ENCODE results near the gene GPNMB. TPM values are rescaled to one million over a fixed set of nuclear protein-coding genes. Genes with fewer than 3 reads are reported as not detected.

The GPNMB gene
- polyA plus RNA-seq, 4 donors: 1.6 to 27.0 (median 7.1) TPM

DNA sequence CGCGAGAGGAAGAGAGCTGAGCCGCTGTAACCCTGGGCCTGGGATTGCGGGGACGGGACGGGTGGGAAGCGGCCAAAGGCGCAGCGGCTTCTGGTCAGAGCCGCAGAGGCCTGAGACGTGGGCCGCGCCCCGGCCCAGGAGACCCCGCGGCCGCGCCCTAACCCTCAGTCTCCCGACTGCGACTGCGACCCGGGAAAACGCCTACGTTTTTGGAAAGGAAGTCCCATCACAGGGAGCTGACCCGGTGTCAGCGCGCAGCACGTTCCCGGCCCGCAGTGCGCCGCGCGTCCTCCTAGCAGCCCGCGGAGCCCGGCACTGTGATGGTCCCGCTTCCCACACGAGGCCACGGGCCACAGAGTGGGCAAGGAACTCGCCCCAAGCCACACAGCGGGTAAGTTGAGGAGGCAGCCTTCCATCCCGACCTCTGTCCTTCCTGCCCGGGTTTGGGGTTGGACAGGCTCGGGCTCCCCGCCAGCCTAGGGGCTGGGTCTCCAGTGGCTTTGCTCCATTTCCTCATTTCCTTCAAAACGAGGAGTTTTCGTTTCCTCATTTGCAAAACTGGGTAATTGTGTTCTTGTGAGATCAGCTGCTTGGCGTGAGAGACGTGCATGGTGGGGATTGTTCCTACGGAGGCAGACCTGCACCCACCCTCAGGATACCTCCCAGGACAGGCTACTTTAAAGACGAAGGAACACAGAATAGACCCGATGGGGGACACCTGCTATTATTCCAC is 1.2 kb downstream of the GPNMB start:
- H3K4me3 ChIP-seq (ENCODE audit: low read depth in 1 of 3, low read length in 3 of 3): peak overlapping the region in 1 of 3 donors; percentile 36
- peaks cover 0 to 30% (median 20%) of the 10 kb centered on the region in 3 donors for H3K27me3 ChIP-seq (ENCODE audit: control insufficient read depth in 3 of 3, insufficient read depth in 3 of 3, low read length in 3 of 3)
- H3K36me3 ChIP-seq (ENCODE audit: control insufficient read depth in 3 of 3, insufficient read depth in 2 of 3, low read depth in 1 of 3, low read length in 3 of 3): no peaks in the 10 kb centered on the region
- DNase-seq: peak in 1 of 2 donors; percentile 16
- 7 to 12% (median 9%) methylated on average over 48 to 53 of the region's 53 CpGs for WGBS, 3 donors
- peaks cover 0 to 4% (median 0%) of the 10 kb centered on the region in 3 donors for H3K4me1 ChIP-seq (ENCODE audit: control insufficient read depth in 3 of 3, insufficient read depth in 2 of 3, low read depth in 1 of 3, low read length in 2 of 3)
- H3K9me3 ChIP-seq (ENCODE audit: control insufficient read depth in 2 of 2, insufficient read depth in 1 of 2, low read depth in 1 of 2, low read length in 1 of 2): peaks cover 0 to 5% of the 10 kb centered on the region in 2 donors
- no peak for FAIRE-seq
- peak overlapping the region in 1 of 3 donors; percentile 64 for H3K27ac ChIP-seq (ENCODE audit: low read depth in 1 of 3, low read length in 2 of 3)

DNA sequence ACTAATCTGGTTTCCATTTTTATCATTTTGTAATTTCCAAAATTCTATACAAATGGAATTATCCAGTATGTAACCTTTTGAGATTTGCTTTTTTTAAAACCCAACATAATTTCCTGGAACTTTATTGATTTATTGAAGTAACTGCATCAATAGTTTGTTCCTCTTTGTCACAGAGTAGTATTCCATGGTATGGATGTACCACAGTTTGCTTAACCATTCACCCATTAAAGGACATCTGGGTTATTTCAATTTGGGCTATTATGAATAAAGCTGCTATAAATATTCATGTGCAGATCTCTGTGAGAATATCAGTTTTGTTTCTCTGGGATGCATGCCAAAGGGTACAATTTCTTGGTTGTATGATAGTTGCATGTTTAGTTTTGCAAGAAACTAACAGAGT is 2.9 kb downstream of the GPNMB start:
- peaks cover 0 to 27% (median 22%) of the 10 kb centered on the region in 3 donors for H3K27me3 ChIP-seq (ENCODE audit: control insufficient read depth in 3 of 3, insufficient read depth in 3 of 3, low read length in 3 of 3)
- FAIRE-seq (no peak), DNase-seq (no peak)
- peaks cover 0 to 5% of the 10 kb centered on the region in 2 donors for H3K9me3 ChIP-seq (ENCODE audit: control insufficient read depth in 2 of 2, insufficient read depth in 1 of 2, low read depth in 1 of 2, low read length in 1 of 2)
- peaks cover 0 to 4% (median 0%) of the 10 kb centered on the region in 3 donors for H3K4me1 ChIP-seq (ENCODE audit: control insufficient read depth in 3 of 3, insufficient read depth in 2 of 3, low read depth in 1 of 3, low read length in 2 of 3)
- no peaks in the 10 kb centered on the region for H3K36me3 ChIP-seq (ENCODE audit: control insufficient read depth in 3 of 3, insufficient read depth in 2 of 3, low read depth in 1 of 3, low read length in 3 of 3)
- H3K4me3 ChIP-seq (ENCODE audit: low read depth in 1 of 3, low read length in 3 of 3): no peak overlapping the region
- H3K27ac ChIP-seq (ENCODE audit: low read depth in 1 of 3, low read length in 2 of 3): no peak overlapping the region

DNA sequence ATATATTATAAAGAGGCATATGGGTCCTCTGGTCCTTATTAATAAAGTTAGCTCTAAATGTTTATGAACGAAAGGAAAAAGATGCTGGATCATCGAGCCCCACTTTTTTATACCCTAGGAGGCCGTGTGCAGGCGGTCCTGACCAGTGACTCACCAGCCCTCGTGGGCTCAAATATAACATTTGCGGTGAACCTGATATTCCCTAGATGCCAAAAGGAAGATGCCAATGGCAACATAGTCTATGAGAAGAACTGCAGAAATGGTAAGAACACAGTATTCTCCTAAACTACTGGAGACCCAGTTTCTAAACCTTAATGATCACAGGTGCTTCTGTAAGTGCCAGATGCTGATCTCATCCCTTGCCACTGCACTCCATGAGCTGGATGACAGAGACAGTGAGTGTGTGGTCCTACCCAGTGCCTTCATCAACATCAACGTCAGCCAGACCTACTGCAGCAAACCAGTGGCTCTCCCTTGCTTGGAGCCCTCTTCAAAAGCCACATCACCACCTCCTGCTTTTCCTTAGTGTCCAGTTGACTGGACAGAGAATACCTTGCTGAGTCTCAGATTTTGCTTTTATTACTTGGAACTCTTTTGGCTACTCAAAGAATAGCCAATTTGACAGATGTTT is 7.6 kb downstream of the GPNMB start:
- Histone ChIP-seq H3K4me3 (ENCODE audit: low read depth in 1 of 3, low read length in 3 of 3) (no peak overlapping the region), H3K4me1 (ENCODE audit: control insufficient read depth in 3 of 3, insufficient read depth in 2 of 3, low read depth in 1 of 3, low read length in 2 of 3) (no peaks in the 10 kb centered on the region), H3K27ac (ENCODE audit: low read depth in 1 of 3, low read length in 2 of 3) (no peak overlapping the region), H3K36me3 (ENCODE audit: control insufficient read depth in 3 of 3, insufficient read depth in 2 of 3, low read depth in 1 of 3, low read length in 3 of 3) (peaks cover 0 to 3% (median 0%) of the 10 kb centered on the region in 3 donors), H3K27me3 (ENCODE audit: control insufficient read depth in 3 of 3, insufficient read depth in 3 of 3, low read length in 3 of 3) (peaks cover 0 to 9% (median 2%) of the 10 kb centered on the region in 3 donors), H3K9me3 (ENCODE audit: control insufficient read depth in 2 of 2, insufficient read depth in 1 of 2, low read depth in 1 of 2, low read length in 1 of 2) (peaks cover 0 to 5% of the 10 kb centered on the region in 2 donors)
- no peak for FAIRE-seq
- WGBS, 3 donors: 85 to 90% (median 87%) methylated on average over 7 of the region's 7 CpGs
- DNase-seq: no peak

DNA sequence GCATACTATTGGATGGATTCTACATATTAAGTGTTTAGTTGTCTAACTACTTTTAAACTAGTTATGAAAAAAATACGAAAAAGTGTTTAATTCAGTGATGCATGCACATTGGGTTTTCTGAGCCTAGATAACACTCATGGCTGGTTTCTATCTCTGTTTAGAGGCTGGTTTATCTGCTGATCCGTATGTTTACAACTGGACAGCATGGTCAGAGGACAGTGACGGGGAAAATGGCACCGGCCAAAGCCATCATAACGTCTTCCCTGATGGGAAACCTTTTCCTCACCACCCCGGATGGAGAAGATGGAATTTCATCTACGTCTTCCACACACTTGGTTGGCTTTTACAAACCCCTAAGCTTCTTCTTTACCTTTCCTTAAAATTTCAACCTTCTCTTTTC is 10.2 kb downstream of the GPNMB start:
- no peaks in the 10 kb centered on the region for H3K4me1 ChIP-seq (ENCODE audit: control insufficient read depth in 3 of 3, insufficient read depth in 2 of 3, low read depth in 1 of 3, low read length in 2 of 3)
- no peak overlapping the region for H3K4me3 ChIP-seq (ENCODE audit: low read depth in 1 of 3, low read length in 3 of 3)
- no peak for DNase-seq
- peaks cover 0 to 3% (median 0%) of the 10 kb centered on the region in 3 donors for H3K36me3 ChIP-seq (ENCODE audit: control insufficient read depth in 3 of 3, insufficient read depth in 2 of 3, low read depth in 1 of 3, low read length in 3 of 3)
- H3K9me3 ChIP-seq (ENCODE audit: control insufficient read depth in 2 of 2, insufficient read depth in 1 of 2, low read depth in 1 of 2, low read length in 1 of 2): peaks cover 0 to 1% of the 10 kb centered on the region in 2 donors
- 72 to 85% (median 76%) methylated on average over 7 of the region's 7 CpGs for WGBS, 3 donors
- H3K27ac ChIP-seq (ENCODE audit: low read depth in 1 of 3, low read length in 2 of 3): no peak overlapping the region
- no peak for FAIRE-seq
- peaks cover 0 to 5% (median 2%) of the 10 kb centered on the region in 3 donors for H3K27me3 ChIP-seq (ENCODE audit: control insufficient read depth in 3 of 3, insufficient read depth in 3 of 3, low read length in 3 of 3)

DNA sequence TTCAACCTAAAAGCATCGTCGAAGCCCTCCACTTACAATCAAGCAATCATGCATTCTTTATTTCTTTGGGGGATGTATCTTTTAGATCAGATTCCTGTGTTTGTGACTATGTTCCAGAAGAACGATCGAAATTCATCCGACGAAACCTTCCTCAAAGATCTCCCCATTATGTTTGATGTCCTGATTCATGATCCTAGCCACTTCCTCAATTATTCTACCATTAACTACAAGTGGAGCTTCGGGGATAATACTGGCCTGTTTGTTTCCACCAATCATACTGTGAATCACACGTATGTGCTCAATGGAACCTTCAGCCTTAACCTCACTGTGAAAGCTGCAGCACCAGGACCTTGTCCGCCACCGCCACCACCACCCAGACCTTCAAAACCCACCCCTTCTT is 13.8 kb downstream of the GPNMB start:
- peaks cover 0 to 3% (median 0%) of the 10 kb centered on the region in 3 donors for H3K36me3 ChIP-seq (ENCODE audit: control insufficient read depth in 3 of 3, insufficient read depth in 2 of 3, low read depth in 1 of 3, low read length in 3 of 3)
- no peaks in the 10 kb centered on the region for H3K9me3 ChIP-seq (ENCODE audit: control insufficient read depth in 2 of 2, insufficient read depth in 1 of 2, low read depth in 1 of 2, low read length in 1 of 2)
- FAIRE-seq: no peak
- no peak overlapping the region for H3K4me3 ChIP-seq (ENCODE audit: low read depth in 1 of 3, low read length in 3 of 3)
- DNase-seq: no peak
- peaks cover 0 to 4% (median 0%) of the 10 kb centered on the region in 3 donors for H3K27me3 ChIP-seq (ENCODE audit: control insufficient read depth in 3 of 3, insufficient read depth in 3 of 3, low read length in 3 of 3)
- 78 to 86% (median 79%) methylated on average over 10 of the region's 10 CpGs for WGBS, 3 donors
- no peak overlapping the region for H3K27ac ChIP-seq (ENCODE audit: low read depth in 1 of 3, low read length in 2 of 3)
- no peaks in the 10 kb centered on the region for H3K4me1 ChIP-seq (ENCODE audit: control insufficient read depth in 3 of 3, insufficient read depth in 2 of 3, low read depth in 1 of 3, low read length in 2 of 3)

DNA sequence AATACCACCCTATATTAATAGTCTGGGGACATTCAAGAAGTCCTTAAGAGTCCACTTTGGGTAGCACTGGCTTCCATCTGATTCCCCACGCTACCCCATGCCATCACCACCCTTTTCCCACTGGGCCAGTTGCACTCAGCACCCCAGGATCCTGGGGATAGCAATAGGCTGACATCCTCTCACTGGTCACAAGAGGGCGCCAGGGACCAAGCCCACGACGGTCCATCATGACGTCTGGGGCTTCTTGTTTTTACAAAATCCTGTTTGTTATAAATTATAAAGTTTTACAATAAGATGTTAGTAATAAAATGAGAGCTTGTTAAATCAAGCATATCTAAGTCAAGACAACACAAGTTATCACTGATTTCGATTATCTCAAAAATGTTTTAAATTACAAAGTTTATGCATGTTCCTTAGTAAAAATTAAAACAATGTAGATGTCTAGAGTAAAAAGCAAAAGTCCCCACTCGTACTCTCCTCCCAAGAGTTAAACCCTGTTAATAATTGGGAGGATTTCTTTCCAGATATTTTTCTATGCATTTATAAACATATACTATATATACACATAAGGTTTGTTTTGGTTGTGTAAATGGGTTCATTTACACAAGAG is 15.4 kb downstream of the GPNMB start:
- Histone ChIP-seq H3K4me1 (ENCODE audit: control insufficient read depth in 3 of 3, insufficient read depth in 2 of 3, low read depth in 1 of 3, low read length in 2 of 3) (no peaks in the 10 kb centered on the region), H3K36me3 (ENCODE audit: control insufficient read depth in 3 of 3, insufficient read depth in 2 of 3, low read depth in 1 of 3, low read length in 3 of 3) (peaks cover 0 to under 1% (median 0%) of the 10 kb centered on the region in 3 donors), H3K9me3 (ENCODE audit: control insufficient read depth in 2 of 2, insufficient read depth in 1 of 2, low read depth in 1 of 2, low read length in 1 of 2) (no peaks in the 10 kb centered on the region), H3K27me3 (ENCODE audit: control insufficient read depth in 3 of 3, insufficient read depth in 3 of 3, low read length in 3 of 3) (peaks cover 0 to 4% (median 0%) of the 10 kb centered on the region in 3 donors), H3K27ac (ENCODE audit: low read depth in 1 of 3, low read length in 2 of 3) (no peak overlapping the region), H3K4me3 (ENCODE audit: low read depth in 1 of 3, low read length in 3 of 3) (no peak overlapping the region)
- peak; percentile 53 to 69 for DNase-seq
- WGBS, 3 donors: 3 to 8% (median 5%) methylated on average over 7 of the region's 7 CpGs
- no peak for FAIRE-seq

DNA sequence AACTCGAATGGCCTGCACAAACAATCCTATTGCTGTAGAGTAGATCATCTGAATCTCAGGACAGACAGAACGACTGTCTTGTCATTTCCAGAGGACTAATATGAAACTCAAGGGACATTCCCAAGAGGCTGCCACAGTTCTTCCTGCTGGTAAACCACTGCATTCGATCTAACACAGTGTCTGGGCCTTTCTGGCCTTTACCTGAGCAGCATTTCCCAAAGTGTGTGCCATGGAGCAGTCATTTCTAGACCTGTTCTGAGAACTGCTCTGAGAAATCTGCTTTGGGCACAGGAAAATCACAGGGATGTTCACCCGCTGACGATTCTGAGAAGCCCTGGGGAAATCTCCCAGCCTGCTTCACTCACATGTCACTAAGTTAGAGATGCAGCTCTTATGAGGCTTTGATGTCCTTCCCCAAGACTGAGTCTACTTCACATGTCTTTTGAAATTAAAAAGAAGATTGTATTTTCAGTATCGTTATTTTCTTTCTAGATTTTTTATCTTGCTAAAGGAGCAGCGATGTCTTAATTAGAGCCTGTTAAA is 18.4 kb downstream of the GPNMB start:
- DNase-seq (no peak), FAIRE-seq (no peak)
- no peak overlapping the region for H3K27ac ChIP-seq (ENCODE audit: low read depth in 1 of 3, low read length in 2 of 3)
- 58 to 65% (median 62%) methylated on average over 7 of the region's 7 CpGs for WGBS, 3 donors
- peaks cover 0 to 3% of the 10 kb centered on the region in 2 donors for H3K9me3 ChIP-seq (ENCODE audit: control insufficient read depth in 2 of 2, insufficient read depth in 1 of 2, low read depth in 1 of 2, low read length in 1 of 2)
- H3K36me3 ChIP-seq (ENCODE audit: control insufficient read depth in 3 of 3, insufficient read depth in 2 of 3, low read depth in 1 of 3, low read length in 3 of 3): no peaks in the 10 kb centered on the region
- H3K27me3 ChIP-seq (ENCODE audit: control insufficient read depth in 3 of 3, insufficient read depth in 3 of 3, low read length in 3 of 3): no peaks in the 10 kb centered on the region
- H3K4me1 ChIP-seq (ENCODE audit: control insufficient read depth in 3 of 3, insufficient read depth in 2 of 3, low read depth in 1 of 3, low read length in 2 of 3): no peaks in the 10 kb centered on the region
- no peak overlapping the region for H3K4me3 ChIP-seq (ENCODE audit: low read depth in 1 of 3, low read length in 3 of 3)

DNA sequence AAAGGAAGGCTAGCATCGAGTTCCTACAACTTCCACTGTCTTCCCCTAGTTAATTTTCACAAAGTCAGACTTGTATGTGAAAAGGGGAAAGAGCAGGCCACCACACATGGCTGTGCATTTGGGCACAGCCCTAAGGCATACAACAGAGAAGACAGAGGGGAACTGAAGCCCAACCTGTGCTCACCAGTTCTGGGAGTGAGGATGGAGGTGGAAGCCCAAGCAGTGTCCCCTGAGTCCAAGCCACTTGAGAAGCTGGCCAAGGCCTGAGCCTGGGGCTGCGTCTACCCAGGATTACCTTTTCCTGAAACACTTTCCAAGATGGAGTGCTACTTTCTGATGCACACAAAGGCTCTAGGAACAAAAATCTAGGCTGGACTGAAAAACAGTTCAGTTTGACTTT is 20.3 kb downstream of the GPNMB start:
- DNase-seq: no peak
- H3K9me3 ChIP-seq (ENCODE audit: control insufficient read depth in 2 of 2, insufficient read depth in 1 of 2, low read depth in 1 of 2, low read length in 1 of 2): peaks cover 0 to 3% of the 10 kb centered on the region in 2 donors
- no peak overlapping the region for H3K27ac ChIP-seq (ENCODE audit: low read depth in 1 of 3, low read length in 2 of 3)
- WGBS, 3 donors: 84 to 89% (median 84%) methylated on average over 2 of the region's 2 CpGs
- FAIRE-seq: no peak
- no peaks in the 10 kb centered on the region for H3K4me1 ChIP-seq (ENCODE audit: control insufficient read depth in 3 of 3, insufficient read depth in 2 of 3, low read depth in 1 of 3, low read length in 2 of 3)
- no peaks in the 10 kb centered on the region for H3K36me3 ChIP-seq (ENCODE audit: control insufficient read depth in 3 of 3, insufficient read depth in 2 of 3, low read depth in 1 of 3, low read length in 3 of 3)
- no peaks in the 10 kb centered on the region for H3K27me3 ChIP-seq (ENCODE audit: control insufficient read depth in 3 of 3, insufficient read depth in 3 of 3, low read length in 3 of 3)
- H3K4me3 ChIP-seq (ENCODE audit: low read depth in 1 of 3, low read length in 3 of 3): no peak overlapping the region

Measured in small intestine (tissue), 7 donors.